GM23248 (cell line): ENCODE data around the gene ANKRD50.

ENCODE experiments used
- EZH2 ChIP-seq: fragments of 200-600 bp; sonication (generic); IDR thresholded peaks from 2 replicates; pipeline ENCODE4 v1.6.1; 2018; ENCODE audit warnings: antibody characterized with exemption, mild to moderate bottlenecking; ENCODE audit not compliant: insufficient read depth, poor library complexity, severe bottlenecking
- EZH2phosphoT487 ChIP-seq: fragments of 200-600 bp; sonication (generic); IDR thresholded peaks from 2 replicates; pipeline ENCODE4 v1.6.1; 2018; ENCODE audit warnings: antibody characterized with exemption, moderate library complexity, mild to moderate bottlenecking, low read depth; ENCODE audit not compliant: insufficient read depth

DNA sequence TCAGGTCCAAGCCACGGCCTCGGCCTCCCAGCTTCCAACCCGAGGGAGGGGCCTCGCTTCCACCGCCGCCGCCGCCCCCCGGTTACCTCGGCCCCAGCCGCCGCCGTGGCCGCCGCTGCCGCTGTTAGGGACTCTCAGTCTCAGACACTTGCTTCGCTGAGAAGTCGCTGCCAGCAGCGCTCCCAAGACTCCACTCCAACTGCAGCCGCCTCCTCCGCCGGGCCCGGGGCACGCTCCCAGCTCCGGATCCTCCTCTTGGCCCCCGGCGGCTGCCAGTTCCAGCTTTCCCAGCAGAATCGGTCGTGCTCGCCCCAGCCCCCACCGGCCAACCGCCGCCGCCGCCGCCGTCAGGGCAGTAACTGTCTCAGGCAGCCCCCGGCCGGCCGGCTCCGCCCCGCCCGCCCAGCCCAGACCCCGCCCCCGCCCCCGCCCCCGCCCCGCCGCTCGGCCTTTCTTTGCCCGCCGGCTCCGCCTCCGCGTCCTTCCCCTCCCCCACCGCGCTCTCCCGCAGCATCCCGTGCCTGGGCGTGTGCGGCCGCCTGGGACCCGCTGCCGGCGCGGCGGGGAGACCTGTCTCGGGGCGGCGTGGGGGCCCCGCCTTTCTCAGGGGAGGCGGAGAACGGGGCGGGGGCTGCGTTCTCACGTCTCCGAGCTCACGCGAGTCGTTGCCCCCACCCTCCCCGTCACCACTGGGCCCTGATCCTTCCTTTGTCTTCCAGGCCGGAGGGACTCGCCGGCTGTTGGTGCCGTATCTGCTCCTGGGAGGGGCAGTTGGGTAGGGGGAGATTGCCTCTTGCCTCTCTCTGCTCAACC lies at the start of gene ANKRD50:
- no peak for TF ChIP-seq EZH2phosphoT487
- TF ChIP-seq EZH2, result no peak
